CD4-positive, alpha-beta T cell (primary cell): ENCODE data around the gene SMARCA2. TPM values are rescaled to one million over a fixed set of nuclear protein-coding genes. Genes with fewer than 3 reads are reported as not detected.

ENCODE experiments used
- ATAC-seq: fragments of 200-7000 bp; cut with Tn5 transposase; one replicate; pipeline ENCODE4 v1.10.0; 2022; ENCODE audit warnings: mild to moderate bottlenecking; ENCODE audit not compliant: poor library complexity
- CTCF ChIA-PET: fragments of 350-600 bp; sonication (Branson Sonifier 250); formaldehyde crosslinking; loops from one replicate; lab custom pipeline; 2021; ENCODE audit warnings: antibody characterized with exemption, inconsistent platforms; lab: Charles Lee
- POLR2A ChIA-PET: fragments of 350-600 bp; sonication (Branson Sonifier 250); formaldehyde crosslinking; loops from one replicate; lab custom pipeline; 2021; ENCODE audit warnings: antibody characterized with exemption, inconsistent platforms; lab: Charles Lee
- DNase-seq, 14 experiments: peaks; one replicate each; pipeline ENCODE4 v3.0.0-alpha.2; 2013 to 2020; ENCODE audit warnings: mixed read lengths in 2 of 14
- H3K27ac ChIP-seq, 2 donors: one replicate each; pipeline versions ENCODE4 v1.5.1 to v1.7.0; 2013; ENCODE audit warnings: low read length in 2 of 2, low read depth in 1 of 2, mild to moderate bottlenecking in 1 of 2
- H3K27me3 ChIP-seq, 2 experiments: 1 replicate in 1 of 2; 2 replicates in 1 of 2; pipeline versions ENCODE4 v1.6.1 to v1.7.0; 2013; ENCODE audit warnings: low read length in 2 of 2, control low read depth in 1 of 2, mild to moderate bottlenecking in 1 of 2, moderate library complexity in 1 of 2; ENCODE audit not compliant: insufficient read depth in 2 of 2, control insufficient read depth in 1 of 2
- H3K36me3 ChIP-seq: one replicate; pipeline ENCODE4 v1.6.1; 2013; ENCODE audit warnings: low read length, control low read depth; ENCODE audit not compliant: insufficient read depth
- H3K4me1 ChIP-seq: one replicate; pipeline ENCODE4 v1.6.1; 2013; ENCODE audit warnings: low read length, control low read depth; ENCODE audit not compliant: insufficient read depth
- H3K4me3 ChIP-seq: one replicate; pipeline ENCODE4 v1.5.1; 2013; ENCODE audit warnings: mild to moderate bottlenecking, low read length, moderate library complexity
- H3K9me3 ChIP-seq, 2 experiments: 1 replicate in 1 of 2; 2 replicates in 1 of 2; pipeline versions ENCODE4 v1.6.1 to v1.7.0; 2013; ENCODE audit warnings: low read length in 2 of 2, mild to moderate bottlenecking in 2 of 2, control low read depth in 1 of 2, moderate library complexity in 1 of 2; ENCODE audit not compliant: control insufficient read depth in 1 of 2, insufficient read depth in 1 of 2
- H3K27ac Mint-ChIP-seq: one replicate; pipeline ENCODE4 v1.8.0; 2020; ENCODE audit warnings: mixed read lengths
- H3K27me3 Mint-ChIP-seq: one replicate; pipeline ENCODE4 v1.8.0; 2021; ENCODE audit warnings: mixed read lengths
- H3K36me3 Mint-ChIP-seq: one replicate; pipeline ENCODE4 v1.8.0; 2021; ENCODE audit warnings: low read depth, mixed read lengths
- H3K4me1 Mint-ChIP-seq: one replicate; pipeline ENCODE4 v1.8.0; 2021; ENCODE audit warnings: low read depth, mixed read lengths
- H3K4me3 Mint-ChIP-seq: one replicate; pipeline ENCODE4 v1.8.0; 2020; ENCODE audit warnings: mild to moderate bottlenecking, mixed read lengths
- H3K9me3 Mint-ChIP-seq: one replicate; pipeline ENCODE4 v1.8.0; 2020; ENCODE audit warnings: mixed read lengths
- CTCF ChIP-seq: fragments of 200-600 bp; IDR thresholded peaks from one replicate; pipeline ENCODE4 v1.8.0; 2022; ENCODE audit warnings: antibody characterized with exemption, mild to moderate bottlenecking
- intact Hi-C, 2 experiments: fragments of 100-400 bp; cut with DNase I in 1 of 2; cut with micrococcal nuclease in 1 of 2; formaldehyde crosslinking; loops; one replicate each; pipeline versions ENCODE4 v1.15.1 to v1.9.0; 2023 to 2025; cut with DNase I, micrococcal nuclease
- total RNA-seq, 174 experiments: library from RNA in 2 of 174; stranded (reverse) in 2 of 174; gene quantifications; one replicate each; pipeline ENCODE4 v1.2.3 and lab custom pipeline; 2021 to 2026

Gene SMARCA2
- total RNA-seq, 2 experiments from 2014 or later, result 268 to 272 TPM

GRCh38 chr9:2199999-2200796 lies 185.1 kb downstream of the SMARCA2 start:
- H3K4me1 Mint-ChIP-seq, result no peaks in the 10 kb centered on the region
- H3K27me3 ChIP-seq, result no peaks in the 10 kb centered on the region
- H3K9me3 Mint-ChIP-seq, result peaks cover 9% of the 10 kb centered on the region
- TF ChIP-seq CTCF, result no peak
- CTCF ChIA-PET, result no interaction called here
- peaks cover 78% of the 10 kb centered on the region for H3K36me3 Mint-ChIP-seq
- DNase-seq (no peak), ATAC-seq (no peak)
- no peak overlapping the region for H3K4me3 ChIP-seq
- POLR2A ChIA-PET, result no interaction called here
- no peaks in the 10 kb centered on the region for H3K4me1 ChIP-seq
- H3K27me3 Mint-ChIP-seq, result no peaks in the 10 kb centered on the region
- peaks cover 4 to 12% of the 10 kb centered on the region in 2 experiments for H3K9me3 ChIP-seq
- intact Hi-C loops, result no loop called here
- H3K27ac ChIP-seq, result no peak overlapping the region
- peaks cover 31% of the 10 kb centered on the region for H3K36me3 ChIP-seq
- no peak overlapping the region for H3K4me3 Mint-ChIP-seq
- no peak overlapping the region for H3K27ac Mint-ChIP-seq

GRCh38 chr9:2208465-2208864 lies 193.3 kb downstream of the SMARCA2 start:
- intact Hi-C loops, result no loop called here
- no peak for ATAC-seq
- H3K4me1 Mint-ChIP-seq, result no peaks in the 10 kb centered on the region
- peaks cover under 1% of the 10 kb centered on the region for H3K36me3 Mint-ChIP-seq
- TF ChIP-seq CTCF, result no peak
- H3K27me3 ChIP-seq, result no peaks in the 10 kb centered on the region
- no peaks in the 10 kb centered on the region for H3K36me3 ChIP-seq
- H3K27ac Mint-ChIP-seq, result no peak overlapping the region
- ChIA-PET CTCF (no interaction called here), POLR2A (no interaction called here)
- no peaks in the 10 kb centered on the region for H3K4me1 ChIP-seq
- H3K27ac ChIP-seq, result no peak overlapping the region
- no peak for DNase-seq
- H3K4me3 ChIP-seq, result no peak overlapping the region
- H3K4me3 Mint-ChIP-seq, result no peak overlapping the region
- no peaks in the 10 kb centered on the region for H3K27me3 Mint-ChIP-seq
- no peaks in the 10 kb centered on the region for H3K9me3 Mint-ChIP-seq
- H3K9me3 ChIP-seq, result no peaks in the 10 kb centered on the region

- Histone ChIP-seq H3K4me3 (no peak overlapping the region), H3K4me1 (no peaks in the 10 kb centered on the region), H3K36me3 (no peaks in the 10 kb centered on the region), H3K9me3 (no peaks in the 10 kb centered on the region), H3K27me3 (no peaks in the 10 kb centered on the region), H3K27ac (no peak overlapping the region)
- no peak overlapping the region for H3K27ac Mint-ChIP-seq
- POLR2A ChIA-PET, result no interaction called here
- intact Hi-C loops, result no loop called here
- CTCF ChIA-PET, result no interaction called here
- H3K4me1 Mint-ChIP-seq, result no peaks in the 10 kb centered on the region
- TF ChIP-seq CTCF, result no peak
- no peaks in the 10 kb centered on the region for H3K27me3 Mint-ChIP-seq
- H3K9me3 Mint-ChIP-seq, result no peaks in the 10 kb centered on the region
- H3K36me3 Mint-ChIP-seq, result no peaks in the 10 kb centered on the region
- ATAC-seq, result no peak
- DNase-seq, result no peak
- no peak overlapping the region for H3K4me3 Mint-ChIP-seq
Observed at GRCh38 chr9:2208991-2209390, 193.8 kb downstream of the SMARCA2 start.
